Measurements from ENCODE around the gene STIL. TPM values are rescaled to one million over a fixed set of nuclear protein-coding genes. Genes with fewer than 3 reads are reported as not detected.

The STIL gene
- polyA plus RNA-seq (2013) = 15.5 and 15.9 TPM in 2 replicates

GRCh38 chr1:47313915-47314664 lies at the start of gene STIL:
STIL (minus strand) TSS chr1:47314147; CDS start chr1:47310319, 3,828 bp downstream.
- Histone ChIP-seq H3K79me1 (ENCODE audit: low read length) (peaks cover 7% of the 10 kb centered on the region), H3K79me2 (ENCODE audit: control insufficient read depth, insufficient read depth, low read length, poor library complexity) (peaks cover 4% of the 10 kb centered on the region), H3K14ac (ENCODE audit: low read length) (peak within 1 kb of the TSS; percentile 88), H4K8ac (ENCODE audit: low read depth, low read length) (peak within 1 kb of the TSS; percentile 93), H3K23ac (ENCODE audit: low read length) (no peak within 1 kb of the TSS), H3K4ac (ENCODE audit: low read depth, low read length) (peak within 1 kb of the TSS; percentile 75), H3K4me1 (ENCODE audit: control insufficient read depth in 1 of 2, insufficient read depth in 2 of 2, low read length in 2 of 2) (peaks cover 0 to 7% of the 10 kb centered on the region in 2 experiments), H2BK120ac (ENCODE audit: insufficient read depth, low read length, poor library complexity) (peak within 1 kb of the TSS; percentile 83), H3K27ac (ENCODE audit: low read depth, low read length) (peak within 1 kb of the TSS; percentile 88), H2BK12ac (ENCODE audit: low read length) (no peak within 1 kb of the TSS), H3K36me3 (ENCODE audit: control insufficient read depth in 1 of 2, insufficient read depth in 2 of 2, low read length in 2 of 2) (peaks cover 7 to 9% of the 10 kb centered on the region in 2 experiments), H4K91ac (ENCODE audit: low read depth, low read length) (peak within 1 kb of the TSS; percentile 94), H2AFZ (ENCODE audit: insufficient read depth, low read length, poor library complexity) (peak within 1 kb of the TSS; percentile 94), H3K4me3 (ENCODE audit: low read depth, low read length) (peak within 1 kb of the TSS; percentile 86), H3K4me2 (ENCODE audit: low read length) (peak within 1 kb of the TSS; percentile 79), H2BK5ac (ENCODE audit: low read depth, low read length, poor library complexity) (peak within 1 kb of the TSS; percentile 42), H3K18ac (ENCODE audit: low read length) (peak within 1 kb of the TSS; percentile 76), H4K12ac (ENCODE audit: low read depth, low read length) (peak within 1 kb of the TSS; percentile 70), H2AK5ac (ENCODE audit: low read length) (no peak within 1 kb of the TSS), H3K27me3 (ENCODE audit: insufficient read depth, low read length) (no peaks in the 10 kb centered on the region), H3K9ac (ENCODE audit: low read length) (peak within 1 kb of the TSS; percentile 89), H3K9me3 (ENCODE audit: insufficient read depth, low read depth, low read length) (no peaks in the 10 kb centered on the region)
- peak; percentile 100 for DNase-seq
- WGBS (ENCODE audit: extremely low coverage, insufficient coverage, insufficient read length) = no CpG with 5 or more reads among the region's 54 CpGs

DNA sequence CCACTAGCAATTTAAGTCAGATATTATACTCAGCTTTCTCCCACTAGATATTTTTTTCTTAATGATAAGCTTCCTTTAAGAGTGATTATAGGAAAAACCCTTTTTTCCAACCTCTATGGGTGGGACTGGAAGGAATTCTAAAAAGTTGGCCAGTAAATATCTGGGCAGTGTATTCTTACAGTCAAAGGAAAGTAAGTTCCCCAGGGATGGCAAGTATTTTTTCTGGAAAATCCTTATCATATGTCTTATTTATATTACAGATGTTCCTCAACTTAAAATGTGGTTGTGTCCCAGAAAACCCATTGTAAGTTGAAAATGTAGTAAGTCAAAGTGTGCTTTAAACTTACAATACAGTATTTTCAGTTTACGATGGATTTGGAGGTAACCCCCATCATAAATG lies 48.9 kb upstream of the STIL start:
- no peak for DNase-seq
- H2AFZ ChIP-seq (ENCODE audit: insufficient read depth, low read length, poor library complexity) = no peak overlapping the region
- WGBS (ENCODE audit: extremely low coverage, insufficient coverage, insufficient read length) = no CpG with 5 or more reads among the region's 1 CpG
- no peak overlapping the region for H2AK5ac ChIP-seq (ENCODE audit: low read length)
- no peak overlapping the region for H4K91ac ChIP-seq (ENCODE audit: low read depth, low read length)
- H2BK5ac ChIP-seq (ENCODE audit: low read depth, low read length, poor library complexity) = no peak overlapping the region
- no peak overlapping the region for H3K4me3 ChIP-seq (ENCODE audit: low read depth, low read length)
- H3K79me2 ChIP-seq (ENCODE audit: control insufficient read depth, insufficient read depth, low read length, poor library complexity) = no peaks in the 10 kb centered on the region
- no peak overlapping the region for H4K8ac ChIP-seq (ENCODE audit: low read depth, low read length)
- H3K18ac ChIP-seq (ENCODE audit: low read length) = no peak overlapping the region
- H3K4me2 ChIP-seq (ENCODE audit: low read length) = no peak overlapping the region
- H3K36me3 ChIP-seq (ENCODE audit: control insufficient read depth in 1 of 2, insufficient read depth in 2 of 2, low read length in 2 of 2) = no peaks in the 10 kb centered on the region
- no peaks in the 10 kb centered on the region for H3K79me1 ChIP-seq (ENCODE audit: low read length)
- H3K9ac ChIP-seq (ENCODE audit: low read length) = no peak overlapping the region
- no peaks in the 10 kb centered on the region for H3K9me3 ChIP-seq (ENCODE audit: insufficient read depth, low read depth, low read length)
- H3K4ac ChIP-seq (ENCODE audit: low read depth, low read length) = no peak overlapping the region
- no peaks in the 10 kb centered on the region for H3K4me1 ChIP-seq (ENCODE audit: control insufficient read depth in 1 of 2, insufficient read depth in 2 of 2, low read length in 2 of 2)
- H3K14ac ChIP-seq (ENCODE audit: low read length) = no peak overlapping the region
- no peak overlapping the region for H2BK12ac ChIP-seq (ENCODE audit: low read length)
- no peak overlapping the region for H2BK120ac ChIP-seq (ENCODE audit: insufficient read depth, low read length, poor library complexity)
- H4K12ac ChIP-seq (ENCODE audit: low read depth, low read length) = no peak overlapping the region
- H3K23ac ChIP-seq (ENCODE audit: low read length) = no peak overlapping the region
- no peak overlapping the region for H3K27ac ChIP-seq (ENCODE audit: low read depth, low read length)
- H3K27me3 ChIP-seq (ENCODE audit: insufficient read depth, low read length) = no peaks in the 10 kb centered on the region

DNA sequence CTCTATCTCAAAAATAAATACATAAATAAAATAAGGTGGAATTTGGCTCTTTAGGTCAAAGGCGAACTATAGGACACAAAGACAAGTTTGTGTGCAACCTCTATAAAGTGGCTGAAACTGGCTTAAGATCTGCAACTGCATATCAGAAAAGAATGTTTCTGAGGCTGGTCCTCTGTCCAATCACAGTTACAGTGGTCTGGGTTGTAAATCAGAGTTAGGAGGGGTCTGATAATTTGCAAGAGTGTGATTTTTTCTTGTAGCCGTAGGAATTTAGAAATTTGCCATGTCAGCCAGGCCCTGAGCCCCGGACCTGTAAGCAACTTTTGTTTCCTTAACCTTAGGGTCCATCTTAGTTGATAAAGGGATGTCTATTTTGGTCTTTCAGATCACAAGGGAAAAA lies 47.4 kb upstream of the STIL start:
- Histone ChIP-seq H3K18ac (ENCODE audit: low read length) (no peak overlapping the region), H3K4me2 (ENCODE audit: low read length) (no peak overlapping the region), H3K27me3 (ENCODE audit: insufficient read depth, low read length) (no peaks in the 10 kb centered on the region), H2BK120ac (ENCODE audit: insufficient read depth, low read length, poor library complexity) (no peak overlapping the region), H4K91ac (ENCODE audit: low read depth, low read length) (no peak overlapping the region), H2BK12ac (ENCODE audit: low read length) (no peak overlapping the region), H3K23ac (ENCODE audit: low read length) (no peak overlapping the region), H3K27ac (ENCODE audit: low read depth, low read length) (no peak overlapping the region), H3K4me3 (ENCODE audit: low read depth, low read length) (no peak overlapping the region), H3K79me1 (ENCODE audit: low read length) (no peaks in the 10 kb centered on the region), H3K79me2 (ENCODE audit: control insufficient read depth, insufficient read depth, low read length, poor library complexity) (no peaks in the 10 kb centered on the region), H3K4me1 (ENCODE audit: control insufficient read depth in 1 of 2, insufficient read depth in 2 of 2, low read length in 2 of 2) (no peaks in the 10 kb centered on the region), H3K9ac (ENCODE audit: low read length) (no peak overlapping the region), H4K8ac (ENCODE audit: low read depth, low read length) (no peak overlapping the region), H2AK5ac (ENCODE audit: low read length) (no peak overlapping the region), H3K9me3 (ENCODE audit: insufficient read depth, low read depth, low read length) (no peaks in the 10 kb centered on the region), H4K12ac (ENCODE audit: low read depth, low read length) (no peak overlapping the region), H3K4ac (ENCODE audit: low read depth, low read length) (no peak overlapping the region), H2BK5ac (ENCODE audit: low read depth, low read length, poor library complexity) (no peak overlapping the region), H3K14ac (ENCODE audit: low read length) (no peak overlapping the region), H2AFZ (ENCODE audit: insufficient read depth, low read length, poor library complexity) (no peak overlapping the region), H3K36me3 (ENCODE audit: control insufficient read depth in 1 of 2, insufficient read depth in 2 of 2, low read length in 2 of 2) (peaks cover 0 to 2% of the 10 kb centered on the region in 2 experiments)
- WGBS (ENCODE audit: extremely low coverage, insufficient coverage, insufficient read length) = no CpG with 5 or more reads among the region's 3 CpGs
- no peak for DNase-seq

DNA sequence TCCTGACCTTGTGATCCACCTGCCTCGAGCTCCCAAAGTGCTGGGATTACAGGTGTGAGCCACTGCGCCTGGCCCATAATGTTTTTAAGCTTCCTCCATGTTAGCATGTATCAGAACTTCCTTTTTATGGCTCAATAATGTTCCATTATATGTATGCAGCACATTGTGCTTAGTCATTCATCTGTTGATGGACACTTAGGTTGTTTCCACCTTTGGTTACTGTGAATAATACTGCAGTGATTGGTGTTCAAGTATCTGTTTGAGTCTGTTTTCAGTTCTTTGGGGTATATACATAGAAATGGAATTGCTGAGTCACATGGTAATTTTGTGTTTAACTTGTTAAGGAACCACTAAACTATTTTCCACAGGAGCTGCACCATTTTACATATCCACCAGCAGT lies 37.4 kb upstream of the STIL start:
- no peak for DNase-seq
- Histone ChIP-seq H2AFZ (ENCODE audit: insufficient read depth, low read length, poor library complexity) (no peak overlapping the region), H4K12ac (ENCODE audit: low read depth, low read length) (no peak overlapping the region), H3K4me3 (ENCODE audit: low read depth, low read length) (no peak overlapping the region), H3K4ac (ENCODE audit: low read depth, low read length) (no peak overlapping the region), H4K8ac (ENCODE audit: low read depth, low read length) (no peak overlapping the region), H3K18ac (ENCODE audit: low read length) (no peak overlapping the region), H3K4me1 (ENCODE audit: control insufficient read depth in 1 of 2, insufficient read depth in 2 of 2, low read length in 2 of 2) (no peaks in the 10 kb centered on the region), H3K36me3 (ENCODE audit: control insufficient read depth in 1 of 2, insufficient read depth in 2 of 2, low read length in 2 of 2) (peaks cover 3 to 10% of the 10 kb centered on the region in 2 experiments), H3K4me2 (ENCODE audit: low read length) (no peak overlapping the region), H3K27ac (ENCODE audit: low read depth, low read length) (no peak overlapping the region), H3K79me2 (ENCODE audit: control insufficient read depth, insufficient read depth, low read length, poor library complexity) (no peaks in the 10 kb centered on the region), H2BK12ac (ENCODE audit: low read length) (no peak overlapping the region), H4K91ac (ENCODE audit: low read depth, low read length) (no peak overlapping the region), H2BK5ac (ENCODE audit: low read depth, low read length, poor library complexity) (no peak overlapping the region), H3K23ac (ENCODE audit: low read length) (no peak overlapping the region), H3K9me3 (ENCODE audit: insufficient read depth, low read depth, low read length) (no peaks in the 10 kb centered on the region), H3K79me1 (ENCODE audit: low read length) (no peaks in the 10 kb centered on the region), H3K9ac (ENCODE audit: low read length) (no peak overlapping the region), H2BK120ac (ENCODE audit: insufficient read depth, low read length, poor library complexity) (no peak overlapping the region), H3K14ac (ENCODE audit: low read length) (no peak overlapping the region), H2AK5ac (ENCODE audit: low read length) (no peak overlapping the region), H3K27me3 (ENCODE audit: insufficient read depth, low read length) (no peaks in the 10 kb centered on the region)
- WGBS (ENCODE audit: extremely low coverage, insufficient coverage, insufficient read length) = no CpG with 5 or more reads among the region's 2 CpGs

Data from trophoblast cell (in vitro differentiated cells and primary cell).